T-cell (primary cell): ENCODE data around the gene FAM234B. TPM values are rescaled to one million over a fixed set of nuclear protein-coding genes. Genes with fewer than 3 reads are reported as not detected.
"Not testable (repeated sequence)": the region's sequence is repeated elsewhere in the genome, so short reads cannot be mapped to it uniquely, and the experiment has no call there.

Source experiments
- ATAC-seq, 4 experiments: fragments of 200-7000 bp in 3 of 4; fragments of 150-1000 bp in 1 of 4; cut with Tn5 transposase; replicated peaks in 1 of 4; 1 replicate in 3 of 4; 2 replicates in 1 of 4; pipeline ENCODE4 v1.10.0; 2021; ENCODE audit warnings: moderate library complexity in 3 of 4, mild to moderate bottlenecking in 2 of 4, moderate number of reproducible peaks in 1 of 4
- CTCF ChIA-PET, 2 donors: fragments of 300-600 bp; sonication (Branson Sonifier 250); formaldehyde crosslinking; loops; one replicate each; lab custom pipeline; 2022; ENCODE audit warnings: antibody characterized with exemption in 2 of 2; lab: Charles Lee
- POLR2A ChIA-PET, 2 donors: fragments of 300-600 bp; sonication (Branson Sonifier 250); formaldehyde crosslinking; loops; one replicate each; lab custom pipeline; 2022; ENCODE audit warnings: antibody characterized with exemption in 2 of 2; lab: Charles Lee
- DNase-seq, 35 experiments: peaks; one replicate each; pipeline versions ENCODE4 v3.0.0 to v3.0.0-alpha.2; 2013 to 2023
- H3K27ac ChIP-seq: one replicate; pipeline ENCODE4 v1.5.1; 2013; ENCODE audit warnings: low read length
- H3K27me3 ChIP-seq, 2 experiments: replicated peaks in 1 of 2; 1 replicate in 1 of 2; 2 replicates in 1 of 2; pipeline versions ENCODE4 v1.6.1 to v1.7.0; 2013; ENCODE audit warnings: low read length in 1 of 2, mixed read lengths in 1 of 2; ENCODE audit not compliant: control insufficient read depth in 2 of 2, insufficient read depth in 2 of 2; ENCODE audit errors: extremely low read depth in 1 of 2
- H3K36me3 ChIP-seq, 2 donors: 1 replicate in 1 of 2; 2 replicates in 1 of 2; pipeline versions ENCODE4 v1.6.1 to v1.7.0; 2013; ENCODE audit warnings: low read length in 1 of 2; ENCODE audit not compliant: control insufficient read depth in 2 of 2, insufficient read depth in 1 of 2; ENCODE audit errors: extremely low read depth in 1 of 2
- H3K4me1 ChIP-seq, 2 experiments: 1 replicate in 1 of 2; 2 replicates in 1 of 2; pipeline versions ENCODE4 v1.6.1 to v1.7.0; 2013; ENCODE audit warnings: low read length in 2 of 2, mixed read lengths in 1 of 2; ENCODE audit not compliant: insufficient read depth in 2 of 2, control insufficient read depth in 1 of 2; ENCODE audit errors: extremely low read depth in 1 of 2
- H3K4me3 ChIP-seq, 2 donors: 1 replicate in 1 of 2; 2 replicates in 1 of 2; pipeline versions ENCODE4 v1.5.1 to v1.7.0; 2013; ENCODE audit warnings: mild to moderate bottlenecking in 2 of 2, low read length in 1 of 2, moderate library complexity in 1 of 2; ENCODE audit not compliant: control insufficient read depth in 1 of 2; ENCODE audit errors: extremely low read depth in 1 of 2
- H3K9me3 ChIP-seq: 2 replicates; pipeline ENCODE4 v1.7.0; 2013
- H3K27ac Mint-ChIP-seq, 2 donors: one replicate each; pipeline ENCODE4 v1.8.0; 2020 to 2021; ENCODE audit warnings: mild to moderate bottlenecking in 2 of 2, mixed read lengths in 2 of 2
- H3K27me3 Mint-ChIP-seq, 2 donors: one replicate each; pipeline ENCODE4 v1.8.0; 2021 to 2022; ENCODE audit warnings: mixed read lengths in 2 of 2
- H3K36me3 Mint-ChIP-seq: one replicate; pipeline ENCODE4 v1.8.0; 2021; ENCODE audit warnings: mixed read lengths
- H3K4me1 Mint-ChIP-seq, 3 donors: one replicate each; pipeline ENCODE4 v1.8.0; 2020 to 2022; ENCODE audit warnings: mixed read lengths in 3 of 3, mild to moderate bottlenecking in 1 of 3
- H3K4me3 Mint-ChIP-seq, 3 donors: one replicate each; pipeline ENCODE4 v1.8.0; 2020 to 2022; ENCODE audit warnings: mild to moderate bottlenecking in 3 of 3, mixed read lengths in 3 of 3, moderate library complexity in 3 of 3
- H3K9me3 Mint-ChIP-seq, 3 donors: one replicate each; pipeline ENCODE4 v1.8.0; 2020 to 2022; ENCODE audit warnings: mixed read lengths in 3 of 3
- WGBS: methylation state at CpG from one replicate; pipeline ENCODE4 v1.1.5; 2013; ENCODE audit warnings: missing lambda C conversion rate; ENCODE audit not compliant: insufficient coverage; 5-methylcytosine and 5-hydroxymethylcytosine counted together
- total RNA-seq, 35 experiments: library from RNA in 6 of 35; stranded (reverse) in 6 of 35; fragments of 120-200 nt in 1 of 35; gene quantifications; one replicate each; pipeline versions ENCODE4 v1.2.1 to v1.2.4 and lab custom pipeline; 2013 to 2026

Gene FAM234B
- total RNA-seq, 5 donors from 2014 or later (not counting 1 experiment from before 2014, with no cell fraction given), result 4.3 to 5.8 (median 4.6) TPM

- Mint-ChIP-seq H3K4me3 (peak overlapping the region; percentile 83 to 85 (median 83)), H3K27ac (no peak overlapping the region)
Observed at GRCh38 chr12:13044906-13045299, 722 bp downstream of the FAM234B start.

GRCh38 chr12:13045816-13046215 is 1.6 kb downstream of the FAM234B start:
- Mint-ChIP-seq H3K4me3 (peak overlapping the region; percentile 83 to 85 (median 83)), H3K9me3 (no peaks in the 10 kb centered on the region), H3K4me1 (peaks cover 9 to 21% (median 21%) of the 10 kb centered on the region in 3 donors), H3K27ac (no peak overlapping the region), H3K36me3 (no peaks in the 10 kb centered on the region), H3K27me3 (peaks cover 3 to 5% of the 10 kb centered on the region in 2 donors)
- DNase-seq (no peak), ATAC-seq (no peak)
- Histone ChIP-seq H3K4me1 (peaks cover 0 to 10% of the 10 kb centered on the region in 2 experiments), H3K4me3 (no peak overlapping the region), H3K27me3 (peaks cover 0 to 4% of the 10 kb centered on the region in 2 experiments), H3K27ac (no peak overlapping the region), H3K9me3 (no peaks in the 10 kb centered on the region), H3K36me3 (no peaks in the 10 kb centered on the region)
- WGBS, result no CpG with 5 or more reads among the region's 8 CpGs
- CTCF ChIA-PET, result interaction anchor here (0.5 to 1.2 kb wide), 9 partner anchors 26 to 1703 kb away, joined by 3 to 7 read pairs (median 4); no protein-coding TSS in a partner anchor
- POLR2A ChIA-PET, result interaction anchor here in 1 of 2 donors (0.5 kb wide), 1 partner anchor 11 kb away, joined by 6 read pairs; no protein-coding TSS in a partner anchor

More at GRCh38 chr12:13044906-13045299, 722 bp downstream of the FAM234B start:
- POLR2A ChIA-PET, result interaction anchor here (0.5 to 1.0 kb wide), 6 partner anchors 19 to 1546 kb away, joined by 3 to 10 read pairs (median 4); no protein-coding TSS in a partner anchor
- DNase-seq (no peak), ATAC-seq (no peak)
- CTCF ChIA-PET, result interaction anchor here (0.5 to 1.2 kb wide), 5 partner anchors 37 to 258 kb away, joined by 3 to 4 read pairs (median 3); no protein-coding TSS in a partner anchor
- no peaks in the 10 kb centered on the region for H3K9me3 Mint-ChIP-seq
- no CpG with 5 or more reads among the region's 5 CpGs for WGBS
- Histone ChIP-seq H3K4me3 (peak overlapping the region; percentile 76 to 87), H3K36me3 (no peaks in the 10 kb centered on the region), H3K4me1 (peaks cover 0 to 10% of the 10 kb centered on the region in 2 experiments), H3K27ac (no peak overlapping the region), H3K27me3 (peaks cover 0 to 4% of the 10 kb centered on the region in 2 experiments), H3K9me3 (no peaks in the 10 kb centered on the region)
- no peaks in the 10 kb centered on the region for H3K36me3 Mint-ChIP-seq
- H3K4me1 Mint-ChIP-seq, result peaks cover 9 to 21% (median 19%) of the 10 kb centered on the region in 3 donors
- H3K27me3 Mint-ChIP-seq, result peaks cover 3 to 5% of the 10 kb centered on the region in 2 donors

DNA sequence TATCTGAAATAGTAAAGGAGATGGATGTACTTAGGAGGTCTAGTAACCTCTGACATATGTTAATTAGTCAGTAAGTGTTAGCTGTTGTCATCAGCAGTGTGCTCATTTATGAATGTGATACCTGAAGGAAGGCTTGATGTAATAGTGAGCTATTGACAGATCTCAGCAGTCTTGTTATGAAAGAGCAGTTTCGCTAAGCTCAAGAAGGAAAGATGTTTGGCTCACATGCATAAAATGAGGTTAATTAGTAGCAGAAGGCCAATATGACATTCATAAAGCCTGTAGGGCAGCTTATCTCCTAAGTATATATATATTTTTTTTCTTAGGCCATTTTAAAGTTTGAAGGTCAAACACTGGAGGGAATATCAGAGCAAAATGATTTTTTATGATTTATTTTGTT is 2.8 kb downstream of the FAM234B start:
- Histone ChIP-seq H3K4me3 (no peak overlapping the region), H3K9me3 (no peaks in the 10 kb centered on the region), H3K36me3 (no peaks in the 10 kb centered on the region), H3K27me3 (peaks cover 0 to 2% of the 10 kb centered on the region in 2 experiments), H3K27ac (no peak overlapping the region), H3K4me1 (peaks cover 0 to 10% of the 10 kb centered on the region in 2 experiments)
- ATAC-seq, result no peak
- ChIA-PET CTCF (no interaction called here), POLR2A (no interaction called here)
- Mint-ChIP-seq H3K4me3 (no peak overlapping the region), H3K4me1 (peaks cover 9 to 21% (median 21%) of the 10 kb centered on the region in 3 donors), H3K27ac (no peak overlapping the region), H3K36me3 (no peaks in the 10 kb centered on the region), H3K27me3 (peaks cover 3 to 5% of the 10 kb centered on the region in 2 donors), H3K9me3 (no peaks in the 10 kb centered on the region)
- DNase-seq, result no peak
- WGBS, result no CpG with 5 or more reads among the region's 1 CpG

GRCh38 chr12:13049816-13050215 is 5.6 kb downstream of the FAM234B start:
- DNase-seq, result no peak
- Histone ChIP-seq H3K36me3 (no peaks in the 10 kb centered on the region), H3K4me1 (peaks cover 0 to 2% of the 10 kb centered on the region in 2 experiments), H3K27me3 (no peaks in the 10 kb centered on the region), H3K27ac (no peak overlapping the region), H3K9me3 (no peaks in the 10 kb centered on the region), H3K4me3 (no peak overlapping the region)
- H3K4me1 Mint-ChIP-seq, result peaks cover 2 to 20% (median 14%) of the 10 kb centered on the region in 3 donors
- no peak for ATAC-seq
- peaks cover 9% of the 10 kb centered on the region for H3K36me3 Mint-ChIP-seq
- 80% methylated on average over 1 of the region's 3 CpGs for WGBS
- ChIA-PET CTCF (interaction anchor here in 1 of 2 donors (0.6 kb wide), 1 partner anchor 37 kb away, joined by 3 read pairs; no protein-coding TSS in a partner anchor), POLR2A (no interaction called here)
- peaks cover 0 to 9% (median 6%) of the 10 kb centered on the region in 3 donors for H3K9me3 Mint-ChIP-seq
- H3K27ac Mint-ChIP-seq, result no peak overlapping the region
- H3K4me3 Mint-ChIP-seq, result no peak overlapping the region
- no peaks in the 10 kb centered on the region for H3K27me3 Mint-ChIP-seq

- H3K4me3 Mint-ChIP-seq, result no peak overlapping the region
- no peaks in the 10 kb centered on the region for H3K36me3 ChIP-seq
- no peaks in the 10 kb centered on the region for H3K27me3 ChIP-seq
- no peaks in the 10 kb centered on the region for H3K4me1 ChIP-seq
- peaks cover 0 to 9% (median 6%) of the 10 kb centered on the region in 3 donors for H3K9me3 Mint-ChIP-seq
- ATAC-seq (no peak), DNase-seq (no peak)
- H3K36me3 Mint-ChIP-seq, result peaks cover 26% of the 10 kb centered on the region
- ChIA-PET CTCF (no interaction called here), POLR2A (no interaction called here)
- no peaks in the 10 kb centered on the region for H3K9me3 ChIP-seq
- no peak overlapping the region for H3K27ac Mint-ChIP-seq
- no CpG with 5 or more reads among the region's 2 CpGs for WGBS
- no peaks in the 10 kb centered on the region for H3K27me3 Mint-ChIP-seq
- no peak overlapping the region for H3K4me3 ChIP-seq
- H3K4me1 Mint-ChIP-seq, result peaks cover 0 to 6% (median 2%) of the 10 kb centered on the region in 3 donors
- no peak overlapping the region for H3K27ac ChIP-seq
Observed at GRCh38 chr12:13052421-13052820, 8.2 kb downstream of the FAM234B start.

- 100% methylated on average over 2 of the region's 6 CpGs for WGBS
- H3K36me3 ChIP-seq, H3K4me1 ChIP-seq, CTCF ChIA-PET, H3K4me3 ChIP-seq, H3K27me3 ChIP-seq, H3K4me3 Mint-ChIP-seq, ATAC-seq, H3K27ac ChIP-seq, H3K9me3 Mint-ChIP-seq, H3K27ac Mint-ChIP-seq, DNase-seq, H3K4me1 Mint-ChIP-seq, H3K27me3 Mint-ChIP-seq, H3K9me3 ChIP-seq, POLR2A ChIA-PET: not testable (repeated sequence)
- peaks cover 35% of the 10 kb centered on the region for H3K36me3 Mint-ChIP-seq
Observed at GRCh38 chr12:13053617-13054016, 9.4 kb downstream of the FAM234B start.
